Left hindlimb (tissue), 1 donor: Measurements from ENCODE around the gene GPX4.

Experiments
- DNase-seq: peaks from one replicate; pipeline ENCODE4 v3.0.0-alpha.2; 2018

GPX4 gene

GRCh38 chr19:1135454-1135853 lies 31.7 kb downstream of the GPX4 start:
- no peak for DNase-seq

DNA sequence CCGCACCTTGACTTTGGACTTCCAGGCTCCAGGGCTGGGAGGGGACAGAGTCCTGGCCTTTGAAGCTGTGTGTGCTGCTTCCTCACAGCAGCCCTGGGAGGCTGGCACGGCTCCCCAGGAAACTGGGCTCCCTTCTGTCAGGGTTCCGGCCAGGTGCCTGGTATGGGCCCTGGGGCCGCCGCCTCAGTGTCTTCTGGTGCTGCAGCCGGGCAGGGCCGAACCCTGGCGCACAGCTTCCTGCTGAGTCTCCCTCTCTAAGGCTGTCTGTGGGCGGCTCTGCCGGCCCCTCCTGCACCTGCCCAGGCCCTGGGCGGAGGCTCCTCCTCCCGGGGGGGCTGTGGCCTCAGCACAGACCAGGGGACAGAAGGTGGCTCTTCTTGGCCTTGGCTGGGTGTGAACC lies 32.4 kb downstream of the GPX4 start:
- DNase-seq = no peak

GRCh38 chr19:1136621-1137317 lies 33.0 kb downstream of the GPX4 start:
- DNase-seq = no peak

DNA sequence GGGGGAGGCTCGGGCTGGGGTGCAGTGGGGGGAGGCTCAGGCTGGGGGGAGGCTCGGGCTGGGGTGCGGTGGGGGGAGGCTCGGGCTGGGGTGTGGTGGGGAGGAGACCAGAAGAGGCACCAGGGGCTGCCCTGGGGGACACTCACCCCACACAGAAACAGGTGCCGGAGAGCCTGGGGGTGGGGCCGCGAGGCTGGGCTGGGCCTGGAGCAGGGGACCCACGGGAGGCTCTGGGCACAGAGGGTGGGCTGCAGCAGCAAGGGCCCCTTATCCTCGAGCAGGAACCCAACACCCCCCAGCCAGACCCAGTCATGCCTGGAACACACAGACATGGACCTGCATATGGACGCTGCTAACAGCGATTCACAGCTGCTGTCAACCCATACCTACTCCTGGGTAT lies 34.3 kb downstream of the GPX4 start:
- no peak for DNase-seq

GRCh38 chr19:1139126-1139525 lies 35.3 kb downstream of the GPX4 start:
- no peak for DNase-seq

DNA sequence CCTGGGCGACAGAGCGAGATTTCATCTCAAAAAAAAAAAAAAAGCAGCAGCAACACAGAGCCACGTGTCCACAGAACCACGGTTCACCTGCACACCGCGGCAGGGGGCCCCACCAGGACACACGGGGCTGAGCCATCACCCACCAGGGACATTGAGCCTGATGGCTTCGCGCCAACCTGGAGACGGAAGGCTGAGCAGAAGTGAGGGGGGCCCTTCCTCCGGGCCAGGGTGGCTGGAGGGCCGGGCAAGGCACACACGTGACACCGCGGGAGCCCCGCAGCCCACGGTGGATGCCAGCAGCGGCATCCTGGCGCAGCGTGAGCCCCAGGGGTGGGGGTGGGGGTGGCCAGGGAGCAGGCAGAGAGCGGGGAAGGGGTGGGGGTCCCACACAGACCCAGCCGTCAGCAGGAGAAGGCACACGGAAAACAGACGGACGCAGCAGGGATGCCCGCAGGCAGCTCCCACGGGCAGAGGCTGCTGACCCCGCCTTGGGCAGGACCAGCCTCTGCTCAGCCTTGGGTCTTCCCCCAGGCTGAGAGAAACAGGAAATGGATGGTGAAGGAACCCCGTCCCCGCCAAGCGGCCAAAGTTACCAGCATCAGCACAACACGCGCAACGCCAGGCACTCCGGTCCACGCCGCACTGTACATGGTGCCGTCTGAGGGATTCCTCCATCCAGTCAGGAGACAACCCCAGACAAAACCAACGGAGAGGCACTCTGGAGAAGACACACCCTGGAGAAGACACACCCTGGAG lies 36.7 kb downstream of the GPX4 start:
- no peak for DNase-seq

GRCh38 chr19:1141944-1142343 lies 38.1 kb downstream of the GPX4 start:
- no peak for DNase-seq

GRCh38 chr19:1143828-1144399 lies 40.1 kb downstream of the GPX4 start:
- no peak for DNase-seq

GRCh38 chr19:1144741-1145140 lies 40.9 kb downstream of the GPX4 start:
- DNase-seq = no peak

DNA sequence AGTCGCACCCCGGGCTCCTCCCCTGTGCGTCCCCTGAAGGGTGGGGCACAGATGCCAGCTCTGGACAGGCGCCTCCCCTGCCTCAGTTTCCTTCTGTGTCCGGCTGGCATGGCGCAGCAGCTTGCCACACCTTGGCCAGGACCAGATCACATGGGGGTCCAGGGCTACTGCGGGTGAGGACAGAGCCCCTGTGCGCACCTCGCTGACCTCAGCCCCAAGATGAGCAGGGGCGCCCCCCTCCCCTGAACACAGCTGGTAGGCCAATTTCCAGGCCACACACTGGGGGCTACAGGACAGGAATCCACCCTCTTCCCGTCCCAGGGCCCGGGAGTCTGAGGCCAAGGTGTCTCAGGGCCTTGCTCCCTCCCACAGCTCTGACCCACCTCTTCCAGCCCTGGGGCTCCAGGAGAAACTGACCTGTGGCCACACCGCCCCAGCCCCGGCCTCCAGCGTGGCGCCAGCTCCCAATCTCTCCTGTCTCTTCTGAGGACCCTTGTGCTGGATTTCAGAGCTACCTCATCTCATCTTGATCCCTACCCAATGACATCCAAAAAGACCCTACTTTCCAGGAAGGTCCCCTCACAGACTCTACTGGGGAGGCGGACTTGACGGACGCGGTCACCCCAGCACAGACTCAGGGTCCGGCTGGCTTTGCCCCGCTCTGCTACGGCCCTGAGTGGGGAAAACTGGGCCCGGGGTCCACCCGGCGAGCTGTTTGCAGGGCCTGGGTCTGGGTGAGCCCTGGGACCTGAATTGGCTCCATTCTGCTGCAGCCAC lies 42.0 kb downstream of the GPX4 start:
- DNase-seq = no peak

GRCh38 chr19:1146412-1146699 lies 42.6 kb downstream of the GPX4 start:
- DNase-seq = no peak

DNA sequence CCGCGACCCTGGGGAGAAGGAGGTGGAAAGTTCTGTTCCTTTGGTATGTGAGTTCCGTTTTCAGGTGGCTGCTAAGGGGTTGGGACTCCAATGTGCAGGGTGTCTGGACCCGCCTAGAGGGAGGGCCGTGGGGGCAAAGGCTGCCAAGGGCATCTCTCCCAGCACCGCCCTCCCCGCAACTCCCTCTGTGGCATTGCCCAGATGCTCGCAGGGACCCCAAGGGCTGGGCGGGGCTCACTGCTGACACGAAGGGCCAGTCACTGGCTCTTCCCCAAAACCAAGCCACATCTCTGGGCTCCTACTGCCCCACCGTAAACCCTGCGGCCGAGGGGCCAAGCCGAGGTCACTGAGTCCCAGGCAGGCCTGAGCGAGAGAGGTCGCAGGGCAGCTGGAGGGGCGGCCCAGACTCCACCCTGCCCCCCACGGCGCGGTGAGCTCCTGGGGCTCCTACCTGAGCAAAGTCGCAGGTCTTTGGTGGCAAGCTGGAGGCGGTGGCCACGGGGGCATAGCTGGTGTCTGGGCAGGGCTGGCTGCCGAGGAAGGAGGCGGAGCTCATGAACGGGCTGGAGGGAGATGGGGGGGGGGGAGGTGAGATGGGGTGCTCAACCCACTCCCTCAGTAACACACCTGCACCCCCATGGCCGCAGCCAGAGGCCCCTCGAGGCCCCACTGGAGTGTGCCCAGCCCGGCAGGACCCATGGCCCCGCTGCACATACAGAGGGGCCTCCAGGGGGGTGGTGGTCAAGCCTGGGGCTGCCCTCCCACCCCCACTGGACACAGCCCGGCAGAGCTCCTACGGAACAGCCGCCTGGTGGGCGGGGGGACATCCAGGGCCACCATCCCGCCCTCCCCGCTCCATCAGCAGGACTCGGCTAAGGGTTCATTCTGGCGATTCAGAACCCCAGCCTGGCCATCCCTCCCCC lies 43.3 kb downstream of the GPX4 start:
- no peak for DNase-seq

GRCh38 chr19:1147934-1148549 lies 44.2 kb downstream of the GPX4 start:
- DNase-seq = no peak

GRCh38 chr19:1149259-1150045 lies 45.7 kb downstream of the GPX4 start:
- no peak for DNase-seq

DNA sequence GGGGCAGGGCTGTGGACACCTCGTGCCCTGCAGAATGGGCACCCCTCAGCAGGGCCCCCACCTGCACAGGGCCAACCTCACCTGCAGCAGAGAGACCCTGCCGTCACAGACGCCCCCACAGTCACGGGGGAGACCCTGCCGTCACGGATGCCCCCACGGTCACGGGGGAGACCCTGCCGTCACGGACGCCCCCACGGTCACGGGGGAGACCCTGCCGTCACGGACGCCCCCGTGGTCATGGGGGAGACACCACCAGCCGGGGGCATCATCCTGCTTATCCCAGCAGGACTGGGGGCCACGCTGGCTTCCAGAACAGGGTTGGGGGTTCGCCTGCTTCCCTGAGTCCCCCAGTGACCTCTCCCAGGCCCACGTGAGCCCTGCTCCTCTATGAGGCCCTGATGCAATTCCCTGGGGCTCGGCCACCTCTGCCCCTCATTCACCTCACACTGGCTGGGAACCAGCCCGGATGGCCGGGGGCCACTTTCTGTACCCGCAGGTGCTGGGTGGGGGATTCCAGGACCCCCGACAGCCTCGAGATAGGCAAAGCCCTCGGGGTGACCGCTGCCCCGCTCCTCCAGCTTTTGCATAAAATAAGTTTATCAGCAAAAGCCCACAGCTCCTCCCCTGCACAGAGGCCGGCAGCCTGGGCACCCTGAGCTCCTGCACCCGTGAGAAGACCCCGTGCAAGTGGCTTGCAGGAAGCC lies 46.7 kb downstream of the GPX4 start:
- no peak for DNase-seq

DNA sequence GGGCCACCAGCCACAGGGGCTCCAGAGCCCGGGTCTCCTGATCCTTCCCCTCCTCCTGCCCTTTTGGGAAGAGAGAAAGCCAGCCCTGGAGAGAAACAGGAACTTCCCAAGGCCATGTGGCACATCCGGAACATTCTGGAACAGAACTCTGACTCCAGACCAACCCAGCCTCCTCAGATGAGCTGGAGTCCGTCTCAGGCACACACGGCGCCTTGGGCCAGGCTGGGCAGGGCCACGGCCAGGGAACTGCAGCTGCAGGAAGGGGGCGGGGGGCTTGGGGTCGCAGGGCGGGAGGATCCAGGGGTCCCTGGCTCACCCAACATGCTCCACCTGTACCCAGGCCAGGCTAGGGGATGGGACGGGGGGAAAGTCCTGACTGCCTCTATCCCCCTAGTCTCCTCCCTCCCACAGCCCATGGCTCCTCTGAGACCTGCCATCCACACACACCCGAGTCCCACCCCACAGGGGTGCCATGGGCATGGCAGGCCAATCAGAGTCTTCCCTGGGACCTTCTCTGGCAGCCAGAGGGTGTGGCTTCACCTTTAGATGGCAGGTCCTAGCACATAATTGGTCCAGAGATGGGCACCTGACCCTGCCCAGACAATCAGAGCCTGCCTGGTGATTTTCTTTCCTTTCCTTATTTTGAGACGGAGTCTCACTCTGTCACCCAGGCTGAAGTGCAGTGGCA lies 47.4 kb downstream of the GPX4 start:
- no peak for DNase-seq

DNA sequence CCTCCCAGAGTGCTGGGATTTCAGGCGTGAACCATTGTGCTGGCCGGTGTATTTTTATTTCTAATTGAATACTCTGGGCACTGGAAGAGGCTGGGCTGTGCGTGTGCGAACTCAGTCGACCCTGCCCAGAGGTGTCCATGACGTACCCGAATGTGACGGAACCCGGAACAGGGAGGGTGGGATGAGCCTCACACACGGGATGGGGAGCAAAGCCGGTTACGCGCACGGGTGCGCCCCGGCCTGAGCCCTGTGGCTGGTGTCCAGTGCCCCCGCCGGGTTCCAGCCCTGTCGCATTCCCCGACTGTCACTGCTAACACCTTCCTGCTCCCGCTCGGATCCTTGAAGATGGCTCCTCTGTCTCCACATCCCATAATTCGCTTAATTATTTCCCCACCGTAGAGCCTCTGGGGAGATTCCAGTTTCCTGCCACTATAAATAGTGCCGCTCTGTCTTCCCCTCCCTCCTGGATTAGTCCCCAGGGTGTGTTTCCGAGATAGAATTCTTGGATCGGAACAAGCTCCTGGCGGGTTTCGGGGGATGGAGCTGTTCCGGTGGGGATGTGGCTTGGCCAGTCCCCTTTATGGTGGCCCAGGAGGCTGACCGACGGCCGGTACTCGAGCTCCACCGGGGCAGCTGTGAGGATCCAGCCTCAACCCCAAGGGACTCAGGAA lies 48.3 kb downstream of the GPX4 start:
- no peak for DNase-seq

GRCh38 chr19:1153891-1154730 lies 50.3 kb downstream of the GPX4 start:
- DNase-seq = no peak
